Gastrocnemius medialis (tissue), 4 donors: ENCODE results near the gene IL1B.

Source experiments
- CTCF ChIP-seq, 5 experiments: fragments of 450-650 bp in 3 of 5; fragments of 200-600 bp in 2 of 5; sonication (generic) in 2 of 5; IDR thresholded peaks in 4 of 5; conservative IDR thresholded peaks in 1 of 5; 1 replicate in 4 of 5; 2 replicates in 1 of 5; pipeline ENCODE4 v1.5.1; 2016 to 2019; ENCODE audit warnings: antibody characterized with exemption in 5 of 5, mild to moderate bottlenecking in 3 of 5, moderate library complexity in 3 of 5
- POLR2A ChIP-seq, 2 donors: fragments of 450-650 bp; IDR thresholded peaks; one replicate each; pipeline ENCODE4 v1.6.1; 2017; ENCODE audit warnings: antibody characterized with exemption in 2 of 2, mild to moderate bottlenecking in 2 of 2, moderate library complexity in 2 of 2

- TF ChIP-seq CTCF (IDR thresholded peaks at IDR 0.05 in 4 of 5, conservative IDR thresholded peaks at IDR 0.05 in 1 of 5) (peak in 3 of 5 experiments; percentile 14 to 64 (median 55)), POLR2A (IDR thresholded peaks at IDR 0.05) (no peak)
Measured at GRCh38 chr2:112884869-112885505, 48.4 kb upstream of the IL1B start.
